ES-I3 (cell line): ENCODE data around the gene S100A9.
"Not testable (repeated sequence)": the region's sequence is repeated elsewhere in the genome, so short reads cannot be mapped to it uniquely, and the experiment has no call there.

ENCODE experiments used
- H3K36me3 ChIP-seq: 2 replicates; pipeline ENCODE4 v1.6.1; 2013; ENCODE audit warnings: mild to moderate bottlenecking, low read length, control low read depth, moderate library complexity; ENCODE audit not compliant: insufficient read depth
- H3K4me1 ChIP-seq: 2 replicates; pipeline ENCODE4 v1.6.1; 2013; ENCODE audit warnings: mild to moderate bottlenecking, control low read depth, low read length; ENCODE audit not compliant: insufficient read depth
- H3K9ac ChIP-seq: 2 replicates; pipeline ENCODE4 v1.6.1; 2013; ENCODE audit warnings: low read depth, mild to moderate bottlenecking, low read length, moderate library complexity
- H3K9me3 ChIP-seq: 2 replicates; pipeline ENCODE4 v1.6.1; 2013; ENCODE audit warnings: mild to moderate bottlenecking, low read length, moderate library complexity; ENCODE audit not compliant: control insufficient read depth, insufficient read depth

Gene S100A9

GRCh38 chr1:153339802-153340201, 17.9 kb upstream of the S100A9 start:
- H3K4me1 ChIP-seq, result no peaks in the 10 kb centered on the region
- no peaks in the 10 kb centered on the region for H3K36me3 ChIP-seq
- H3K9me3 ChIP-seq, result no peaks in the 10 kb centered on the region
- H3K9ac ChIP-seq, result no peak overlapping the region

GRCh38 chr1:153340356-153340755, 17.3 kb upstream of the S100A9 start:
- Histone ChIP-seq H3K4me1 (no peaks in the 10 kb centered on the region), H3K9me3 (no peaks in the 10 kb centered on the region), H3K36me3 (no peaks in the 10 kb centered on the region), H3K9ac (no peak overlapping the region)

- Histone ChIP-seq H3K9me3 (no peaks in the 10 kb centered on the region), H3K36me3 (no peaks in the 10 kb centered on the region), H3K4me1 (no peaks in the 10 kb centered on the region), H3K9ac (no peak overlapping the region)
These were observed 16.2 kb upstream of the S100A9 start for GRCh38 chr1:153341431-153341934.

GRCh38 chr1:153342178-153342577, 15.5 kb upstream of the S100A9 start:
- H3K9me3 ChIP-seq, result no peaks in the 10 kb centered on the region
- H3K4me1 ChIP-seq, result no peaks in the 10 kb centered on the region
- H3K36me3 ChIP-seq, result no peaks in the 10 kb centered on the region
- no peak overlapping the region for H3K9ac ChIP-seq

GRCh38 chr1:153343040-153343681, 14.5 kb upstream of the S100A9 start:
- Histone ChIP-seq H3K4me1 (no peaks in the 10 kb centered on the region), H3K9ac (no peak overlapping the region)

GRCh38 chr1:153343811-153344717, 13.6 kb upstream of the S100A9 start:
- Histone ChIP-seq H3K9me3 (no peaks in the 10 kb centered on the region), H3K36me3 (no peaks in the 10 kb centered on the region), H3K4me1 (no peaks in the 10 kb centered on the region), H3K9ac (no peak overlapping the region)

More at GRCh38 chr1:153343040-153343681, 14.5 kb upstream of the S100A9 start:
- Histone ChIP-seq H3K9me3 (no peaks in the 10 kb centered on the region), H3K36me3 (no peaks in the 10 kb centered on the region)

- no peaks in the 10 kb centered on the region for H3K4me1 ChIP-seq
- no peaks in the 10 kb centered on the region for H3K9me3 ChIP-seq
- H3K9ac ChIP-seq, result no peak overlapping the region
- no peaks in the 10 kb centered on the region for H3K36me3 ChIP-seq
These were observed 13.0 kb upstream of the S100A9 start for GRCh38 chr1:153344718-153345025.

GRCh38 chr1:153345187-153346076, 12.2 kb upstream of the S100A9 start:
- Histone ChIP-seq H3K36me3 (no peaks in the 10 kb centered on the region), H3K4me1 (no peaks in the 10 kb centered on the region), H3K9ac (no peak overlapping the region), H3K9me3 (no peaks in the 10 kb centered on the region)

- no peaks in the 10 kb centered on the region for H3K4me1 ChIP-seq
- H3K9ac ChIP-seq, result no peak overlapping the region
- H3K36me3 ChIP-seq, result no peaks in the 10 kb centered on the region
- no peaks in the 10 kb centered on the region for H3K9me3 ChIP-seq
These were observed 11.5 kb upstream of the S100A9 start for GRCh38 chr1:153346077-153346723.

- H3K36me3 ChIP-seq, H3K4me1 ChIP-seq, H3K9me3 ChIP-seq, H3K9ac ChIP-seq: not testable (repeated sequence)
These were observed 10.6 kb upstream of the S100A9 start for GRCh38 chr1:153347049-153347448.

- Histone ChIP-seq H3K9ac (no peak overlapping the region), H3K36me3 (no peaks in the 10 kb centered on the region), H3K4me1 (no peaks in the 10 kb centered on the region), H3K9me3 (no peaks in the 10 kb centered on the region)
These were observed 9.8 kb upstream of the S100A9 start for GRCh38 chr1:153347856-153348255.

GRCh38 chr1:153348511-153349362, 8.9 kb upstream of the S100A9 start, which contains the start of gene PGLYRP4:
TSS of gene PGLYRP4 (minus strand) at chr1:153348841. CDS start at chr1:153347932, 909 bp downstream.
- H3K9me3 ChIP-seq, result no peaks in the 10 kb centered on the region
- H3K4me1 ChIP-seq, result no peaks in the 10 kb centered on the region
- no peak within 1 kb of the TSS for H3K9ac ChIP-seq
- H3K36me3 ChIP-seq, result no peaks in the 10 kb centered on the region
